MM.1S (cell line): Measurements from ENCODE around the gene GLCCI1.
A peak's percentile ranks its signal among the peaks of the same experiment; 100 is the strongest.

Experiments used
- DNase-seq: peaks from one replicate; pipeline ENCODE4 v3.0.0-alpha.2; 2015
- H2AFZ ChIP-seq: fragments of 300-600 bp; sonication (generic); 2 replicates; pipeline ENCODE4 v1.6.0; 2016; ENCODE audit warnings: antibody characterized with exemption, low read length
- H3F3A ChIP-seq: fragments of 300-600 bp; sonication (generic); 2 replicates; pipeline ENCODE4 v1.6.1; 2016; ENCODE audit warnings: mild to moderate bottlenecking, antibody characterized with exemption, low read length, moderate library complexity, mixed read lengths; ENCODE audit not compliant: insufficient read depth
- H3K27ac ChIP-seq: fragments of 300-600 bp; sonication (generic); 2 replicates; pipeline ENCODE4 v1.5.1; 2016; ENCODE audit warnings: mild to moderate bottlenecking, low read length
- H3K27me3 ChIP-seq: fragments of 300-600 bp; sonication (generic); replicated peaks from 2 replicates; pipeline ENCODE4 v1.6.0; 2016; ENCODE audit warnings: low read length; ENCODE audit not compliant: insufficient read depth
- H3K36me3 ChIP-seq: fragments of 300-600 bp; sonication (generic); replicated peaks from 2 replicates; pipeline ENCODE4 v1.6.1; 2016; ENCODE audit warnings: mild to moderate bottlenecking, low read length, mixed read lengths; ENCODE audit not compliant: insufficient read depth
- H3K4me1 ChIP-seq: fragments of 300-600 bp; sonication (generic); 2 replicates; pipeline ENCODE4 v1.6.1; 2016; ENCODE audit warnings: low read length, mixed read lengths
- H3K4me2 ChIP-seq: fragments of 300-600 bp; sonication (generic); 2 replicates; pipeline ENCODE4 v1.6.0; 2016; ENCODE audit warnings: low read depth, low read length
- H3K4me3 ChIP-seq: fragments of 300-600 bp; sonication (generic); 2 replicates; pipeline ENCODE4 v1.5.1; 2016; ENCODE audit warnings: low read length, mixed read lengths
- H3K79me2 ChIP-seq: fragments of 300-600 bp; sonication (generic); 2 replicates; pipeline ENCODE4 v1.6.1; 2016; ENCODE audit warnings: mixed run types, low read length, mixed read lengths
- H3K9ac ChIP-seq: fragments of 300-600 bp; sonication (generic); 2 replicates; pipeline ENCODE4 v1.6.1; 2016; ENCODE audit warnings: low read length, mixed read lengths
- H3K9me2 ChIP-seq: fragments of 300-600 bp; sonication (generic); replicated peaks from 2 replicates; pipeline ENCODE4 v1.6.1; 2016; ENCODE audit warnings: mild to moderate bottlenecking, low read length, mixed read lengths; ENCODE audit not compliant: insufficient read depth
- H3K9me3 ChIP-seq: fragments of 300-600 bp; sonication (generic); replicated peaks from 2 replicates; pipeline ENCODE4 v1.6.1; 2016; ENCODE audit warnings: mild to moderate bottlenecking, low read length, mixed read lengths; ENCODE audit not compliant: insufficient read depth
- H4K20me1 ChIP-seq: fragments of 300-600 bp; sonication (generic); 2 replicates; pipeline ENCODE4 v1.6.1; 2016; ENCODE audit warnings: mild to moderate bottlenecking, low read length, moderate library complexity, mixed read lengths; ENCODE audit not compliant: insufficient read depth
- CTCF ChIP-seq: fragments of 300-600 bp; sonication (generic); IDR thresholded peaks from 2 replicates; pipeline ENCODE4 v1.5.1; 2016; ENCODE audit warnings: antibody characterized with exemption, low read length, mixed read lengths
- EZH2 ChIP-seq: fragments of 300-600 bp; sonication (generic); optimal IDR thresholded peaks from 2 replicates; pipeline ENCODE3; 2017; ENCODE audit warnings: low read depth, mild to moderate bottlenecking, antibody characterized with exemption, low read length, mixed read lengths
- EZH2phosphoT487 ChIP-seq: fragments of 300-600 bp; sonication (generic); IDR thresholded peaks from 2 replicates; pipeline ENCODE4 v1.6.1; 2018; ENCODE audit warnings: antibody characterized with exemption, low read length

Gene GLCCI1

GRCh38 chr7:7971308-7972040 is 2.9 kb downstream of the GLCCI1 start:
- H4K20me1 ChIP-seq, result peaks cover 6% of the 10 kb centered on the region; the same call in 1 of the 2 replicates
- H3K27ac ChIP-seq, result peak overlapping the region; percentile 78; the same call in 1 of the 2 replicates
- H3K4me1 ChIP-seq, result peaks cover 23% of the 10 kb centered on the region; the same call in 1 of the 2 replicates
- no peaks in the 10 kb centered on the region for H3K9me3 ChIP-seq
- H3K36me3 ChIP-seq, result no peaks in the 10 kb centered on the region
- TF ChIP-seq CTCF (no peak), EZH2phosphoT487 (no peak), EZH2 (no peak)
- no peaks in the 10 kb centered on the region for H3K9me2 ChIP-seq
- H3K4me2 ChIP-seq, result peak overlapping the region; percentile 86
- no peak for DNase-seq
- H3K27me3 ChIP-seq, result no peaks in the 10 kb centered on the region
- peak overlapping the region; percentile 73 for H3K4me3 ChIP-seq
- no peak overlapping the region for H2AFZ ChIP-seq
- H3K79me2 ChIP-seq, result peaks cover 75% of the 10 kb centered on the region
- peaks cover 39% of the 10 kb centered on the region for H3F3A ChIP-seq
- H3K9ac ChIP-seq, result peak overlapping the region; percentile 72; the same call in 1 of the 2 replicates

DNA sequence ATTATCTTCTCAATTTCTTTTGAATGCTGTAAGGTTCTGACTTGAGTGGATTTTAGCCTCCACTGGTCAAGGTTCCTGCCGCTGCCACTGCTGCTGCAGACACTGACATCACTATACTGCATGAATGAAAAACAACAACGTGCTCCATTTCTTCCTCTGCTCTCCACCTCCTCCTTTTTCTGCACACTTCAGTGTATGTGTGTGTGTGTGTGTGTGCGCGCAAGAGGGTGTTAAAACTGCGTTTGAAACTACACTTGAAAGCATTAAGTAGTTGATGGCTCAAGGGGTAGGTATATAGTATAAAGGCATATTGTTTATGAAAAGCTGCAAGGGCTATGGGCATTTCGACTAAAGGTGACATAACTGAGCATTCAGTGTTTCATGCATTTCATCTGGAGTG is 3.5 kb downstream of the GLCCI1 start:
- no peaks in the 10 kb centered on the region for H3K36me3 ChIP-seq
- H3K4me3 ChIP-seq, result peak overlapping the region; percentile 73
- H3K4me1 ChIP-seq, result peaks cover 20% of the 10 kb centered on the region; the same call in 1 of the 2 replicates
- no peaks in the 10 kb centered on the region for H3K9me2 ChIP-seq
- peak overlapping the region; percentile 86 for H3K4me2 ChIP-seq
- no peak overlapping the region for H2AFZ ChIP-seq
- peaks cover 7% of the 10 kb centered on the region for H4K20me1 ChIP-seq
- peak overlapping the region; percentile 78; the same call in 1 of the 2 replicates for H3K27ac ChIP-seq
- no peaks in the 10 kb centered on the region for H3K9me3 ChIP-seq
- H3K27me3 ChIP-seq, result no peaks in the 10 kb centered on the region
- H3F3A ChIP-seq, result peaks cover 39% of the 10 kb centered on the region
- peak; percentile 14 for DNase-seq
- H3K79me2 ChIP-seq, result peaks cover 82% of the 10 kb centered on the region
- peak overlapping the region; percentile 72; the same call in 1 of the 2 replicates for H3K9ac ChIP-seq
- TF ChIP-seq EZH2, result no peak
- TF ChIP-seq CTCF, result no peak
- no peak for TF ChIP-seq EZH2phosphoT487

DNA sequence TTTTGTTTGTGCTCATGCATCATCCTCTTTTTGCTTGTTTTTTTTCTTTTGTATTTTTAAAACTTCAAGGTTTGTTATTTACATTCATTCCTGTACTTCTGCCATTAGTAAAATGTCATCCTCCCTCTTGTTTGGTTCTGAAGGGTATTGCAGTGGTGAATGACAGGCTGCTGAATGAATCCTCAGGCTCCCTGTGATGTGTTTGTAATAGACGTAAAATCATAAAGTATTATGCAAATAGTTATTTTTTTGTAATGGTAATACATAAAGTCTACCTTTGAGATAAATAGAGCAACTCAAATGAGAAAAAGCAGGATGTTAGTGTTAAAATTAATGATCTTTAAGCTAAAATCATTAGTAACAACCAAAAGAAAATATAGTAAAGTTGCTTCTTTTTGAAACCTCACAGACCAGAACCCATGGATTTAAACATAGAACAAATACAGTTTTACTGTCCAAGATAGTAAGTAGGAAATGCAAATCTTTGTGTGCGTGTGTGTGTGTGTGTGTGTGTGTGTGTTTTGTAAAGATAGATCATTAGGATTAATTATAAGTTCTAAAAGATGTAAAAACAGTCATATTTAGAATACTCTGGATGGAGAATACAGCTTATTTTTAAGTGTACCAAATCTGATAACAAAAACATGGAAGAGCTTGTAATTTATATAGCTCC is 4.5 kb downstream of the GLCCI1 start:
- Histone ChIP-seq H2AFZ (no peak overlapping the region), H3K27ac (no peak overlapping the region), H3K9me2 (no peaks in the 10 kb centered on the region), H3K4me3 (peak overlapping the region; percentile 73), H3K27me3 (no peaks in the 10 kb centered on the region), H3K4me2 (peak overlapping the region; percentile 86), H3F3A (peaks cover 31% of the 10 kb centered on the region), H3K79me2 (peaks cover 91% of the 10 kb centered on the region), H4K20me1 (peaks cover 13% of the 10 kb centered on the region), H3K9me3 (no peaks in the 10 kb centered on the region), H3K36me3 (no peaks in the 10 kb centered on the region), H3K4me1 (peaks cover 17% of the 10 kb centered on the region; the same call in 1 of the 2 replicates), H3K9ac (peak overlapping the region; percentile 7; the same call in 1 of the 2 replicates)
- no peak for DNase-seq
- TF ChIP-seq CTCF (no peak), EZH2phosphoT487 (no peak), EZH2 (no peak)
